Adrenal gland (tissue), 5 donors: ENCODE measurements around the gene SKIC3.

ENCODE experiments used
- POLR2A ChIP-seq, 2 donors: fragments of 450-650 bp; IDR thresholded peaks; one replicate each; pipeline ENCODE4 v1.6.1; 2017; ENCODE audit warnings: antibody characterized with exemption in 2 of 2, mild to moderate bottlenecking in 2 of 2, moderate library complexity in 1 of 2
- TF ChIP-seq, protein P1 (sequence below), 6 experiments: fragments of 450-650 bp in 4 of 6; fragments of 200-600 bp in 2 of 6; sonication (generic) in 1 of 6; IDR thresholded peaks; 1 replicate in 5 of 6; 2 replicates in 1 of 6; pipeline versions ENCODE4 v1.5.1 to v1.8.0; 2016 to 2021; ENCODE audit warnings: antibody characterized with exemption in 6 of 6, mild to moderate bottlenecking in 2 of 6, moderate library complexity in 1 of 6
- donor health status: DM: no; HTN: no; CAD: no.

- TF ChIP-seq, protein P1, sequence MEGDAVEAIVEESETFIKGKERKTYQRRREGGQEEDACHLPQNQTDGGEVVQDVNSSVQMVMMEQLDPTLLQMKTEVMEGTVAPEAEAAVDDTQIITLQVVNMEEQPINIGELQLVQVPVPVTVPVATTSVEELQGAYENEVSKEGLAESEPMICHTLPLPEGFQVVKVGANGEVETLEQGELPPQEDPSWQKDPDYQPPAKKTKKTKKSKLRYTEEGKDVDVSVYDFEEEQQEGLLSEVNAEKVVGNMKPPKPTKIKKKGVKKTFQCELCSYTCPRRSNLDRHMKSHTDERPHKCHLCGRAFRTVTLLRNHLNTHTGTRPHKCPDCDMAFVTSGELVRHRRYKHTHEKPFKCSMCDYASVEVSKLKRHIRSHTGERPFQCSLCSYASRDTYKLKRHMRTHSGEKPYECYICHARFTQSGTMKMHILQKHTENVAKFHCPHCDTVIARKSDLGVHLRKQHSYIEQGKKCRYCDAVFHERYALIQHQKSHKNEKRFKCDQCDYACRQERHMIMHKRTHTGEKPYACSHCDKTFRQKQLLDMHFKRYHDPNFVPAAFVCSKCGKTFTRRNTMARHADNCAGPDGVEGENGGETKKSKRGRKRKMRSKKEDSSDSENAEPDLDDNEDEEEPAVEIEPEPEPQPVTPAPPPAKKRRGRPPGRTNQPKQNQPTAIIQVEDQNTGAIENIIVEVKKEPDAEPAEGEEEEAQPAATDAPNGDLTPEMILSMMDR (IDR thresholded peaks at IDR 0.05), result no peak
- TF ChIP-seq POLR2A (IDR thresholded peaks at IDR 0.05), result no peak
Observed at GRCh38 chr5:95531491-95531890, 23.3 kb downstream of the SKIC3 start.
